NCI-H2171 (cell line): ENCODE results near the gene ADGRG2.
"Not testable (repeated sequence)": the region's sequence is repeated elsewhere in the genome, so short reads cannot be mapped to it uniquely, and the experiment has no call there.

Experiments
- DNase-seq: peaks from one replicate; lab custom pipeline; 2025; lab: John Stamatoyannopoulos, UW

Gene ADGRG2

GRCh38 chrX:19086102-19086772 lies 36.0 kb downstream of the ADGRG2 start:
- no peak for DNase-seq

GRCh38 chrX:19085666-19086065 lies 36.6 kb downstream of the ADGRG2 start:
- DNase-seq: no peak

- no peak for DNase-seq
These were observed 46.5 kb downstream of the ADGRG2 start for GRCh38 chrX:19075754-19076153.

- no peak for DNase-seq
These were observed 49.9 kb downstream of the ADGRG2 start for GRCh38 chrX:19072372-19072771.

- DNase-seq: no peak
These were observed 51.7 kb downstream of the ADGRG2 start for GRCh38 chrX:19070555-19070994.

GRCh38 chrX:19066987-19067386 lies 55.3 kb downstream of the ADGRG2 start:
- DNase-seq: not testable (repeated sequence)

GRCh38 chrX:19065535-19065934 lies 56.7 kb downstream of the ADGRG2 start:
- no peak for DNase-seq

GRCh38 chrX:19064175-19064574 lies 58.1 kb downstream of the ADGRG2 start:
- DNase-seq: no peak

- no peak for DNase-seq
These were observed 59.2 kb downstream of the ADGRG2 start for GRCh38 chrX:19063030-19063429.

GRCh38 chrX:19059067-19059466 lies 63.2 kb downstream of the ADGRG2 start:
- no peak for DNase-seq

GRCh38 chrX:19057856-19058255 lies 64.4 kb downstream of the ADGRG2 start:
- DNase-seq: no peak

GRCh38 chrX:19049110-19049509 lies 73.2 kb downstream of the ADGRG2 start:
- DNase-seq: peak; percentile 47

- DNase-seq: no peak
These were observed 75.7 kb downstream of the ADGRG2 start for GRCh38 chrX:19046343-19047215.

GRCh38 chrX:19040373-19040772 lies 81.9 kb downstream of the ADGRG2 start:
- DNase-seq: no peak

- DNase-seq: no peak
These were observed 88.2 kb downstream of the ADGRG2 start for GRCh38 chrX:19034025-19034424.

GRCh38 chrX:19030805-19031204 lies 91.5 kb downstream of the ADGRG2 start:
- DNase-seq: no peak

- DNase-seq: no peak
These were observed 93.7 kb downstream of the ADGRG2 start for GRCh38 chrX:19028560-19028959.

- DNase-seq: no peak
These were observed 97.9 kb downstream of the ADGRG2 start for GRCh38 chrX:19024366-19024765.

- no peak for DNase-seq
These were observed 102.3 kb downstream of the ADGRG2 start for GRCh38 chrX:19019996-19020395.

GRCh38 chrX:19017271-19017670 lies 105.0 kb downstream of the ADGRG2 start:
- no peak for DNase-seq

GRCh38 chrX:19016614-19017013 lies 105.7 kb downstream of the ADGRG2 start:
- not testable (repeated sequence) for DNase-seq

- no peak for DNase-seq
These were observed 114.4 kb downstream of the ADGRG2 start for GRCh38 chrX:19007868-19008267.

GRCh38 chrX:19007011-19007410 lies 115.3 kb downstream of the ADGRG2 start:
- DNase-seq: no peak
